Progenitor cell of endocrine pancreas (in vitro differentiated cells): ENCODE data around the gene ZFPM1. TPM values are rescaled to one million over a fixed set of nuclear protein-coding genes. Genes with fewer than 3 reads are reported as not detected.

Source experiments
- DNase-seq: peaks from one replicate; pipeline ENCODE4 v3.0.0; 2021; ENCODE audit warnings: low spot score; ENCODE audit not compliant: unreplicated experiment
- H3K27ac Mint-ChIP-seq: 2 replicates; pipeline ENCODE4 v1.8.0; 2021; ENCODE audit warnings: mild to moderate bottlenecking, moderate library complexity, mixed read lengths
- H3K27me3 Mint-ChIP-seq: 2 replicates; pipeline ENCODE4 v1.8.0; 2021; ENCODE audit warnings: mixed read lengths
- H3K36me3 Mint-ChIP-seq: 2 replicates; pipeline ENCODE4 v1.8.0; 2022; ENCODE audit warnings: mixed read lengths; ENCODE audit not compliant: insufficient read depth
- H3K4me1 Mint-ChIP-seq: 2 replicates; pipeline ENCODE4 v1.8.0; 2021; ENCODE audit warnings: low read depth, mixed read lengths
- H3K4me3 Mint-ChIP-seq: 2 replicates; pipeline ENCODE4 v1.8.0; 2021; ENCODE audit warnings: low read depth, mild to moderate bottlenecking, moderate library complexity, mixed read lengths
- H3K9me3 Mint-ChIP-seq: 2 replicates; pipeline ENCODE4 v1.8.0; 2021; ENCODE audit warnings: low read depth, mixed read lengths
- total RNA-seq: library from RNA; stranded (reverse); gene quantifications from 2 replicates; pipeline ENCODE4 v1.2.1, GENCODE V29; 2021
- TF ChIP-seq, protein P1 (sequence below): fragments of 200-600 bp; sonication (generic); IDR thresholded peaks from one replicate; pipeline ENCODE4 v1.5.0; 2021; ENCODE audit warnings: antibody characterized with exemption, mild to moderate bottlenecking; ENCODE audit not compliant: unreplicated experiment

ZFPM1 gene
- total RNA-seq, 1 donor from 2014 or later, result 90.6 TPM

- H3K27ac Mint-ChIP-seq, result no peak overlapping the region
- no peaks in the 10 kb centered on the region for H3K9me3 Mint-ChIP-seq
- no peak for DNase-seq
- no peak overlapping the region for H3K4me3 Mint-ChIP-seq
- TF ChIP-seq, protein P1, sequence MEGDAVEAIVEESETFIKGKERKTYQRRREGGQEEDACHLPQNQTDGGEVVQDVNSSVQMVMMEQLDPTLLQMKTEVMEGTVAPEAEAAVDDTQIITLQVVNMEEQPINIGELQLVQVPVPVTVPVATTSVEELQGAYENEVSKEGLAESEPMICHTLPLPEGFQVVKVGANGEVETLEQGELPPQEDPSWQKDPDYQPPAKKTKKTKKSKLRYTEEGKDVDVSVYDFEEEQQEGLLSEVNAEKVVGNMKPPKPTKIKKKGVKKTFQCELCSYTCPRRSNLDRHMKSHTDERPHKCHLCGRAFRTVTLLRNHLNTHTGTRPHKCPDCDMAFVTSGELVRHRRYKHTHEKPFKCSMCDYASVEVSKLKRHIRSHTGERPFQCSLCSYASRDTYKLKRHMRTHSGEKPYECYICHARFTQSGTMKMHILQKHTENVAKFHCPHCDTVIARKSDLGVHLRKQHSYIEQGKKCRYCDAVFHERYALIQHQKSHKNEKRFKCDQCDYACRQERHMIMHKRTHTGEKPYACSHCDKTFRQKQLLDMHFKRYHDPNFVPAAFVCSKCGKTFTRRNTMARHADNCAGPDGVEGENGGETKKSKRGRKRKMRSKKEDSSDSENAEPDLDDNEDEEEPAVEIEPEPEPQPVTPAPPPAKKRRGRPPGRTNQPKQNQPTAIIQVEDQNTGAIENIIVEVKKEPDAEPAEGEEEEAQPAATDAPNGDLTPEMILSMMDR, result no peak
- peaks cover 28% of the 10 kb centered on the region for H3K4me1 Mint-ChIP-seq
- no peaks in the 10 kb centered on the region for H3K36me3 Mint-ChIP-seq
- no peaks in the 10 kb centered on the region for H3K27me3 Mint-ChIP-seq
These were observed 8.5 kb downstream of the ZFPM1 start for GRCh38 chr16:88461331-88462269.

- Mint-ChIP-seq H3K4me3 (no peak overlapping the region), H3K4me1 (peaks cover 30% of the 10 kb centered on the region), H3K9me3 (no peaks in the 10 kb centered on the region), H3K27ac (no peak overlapping the region), H3K36me3 (no peaks in the 10 kb centered on the region), H3K27me3 (no peaks in the 10 kb centered on the region)
- DNase-seq, result no peak
- TF ChIP-seq, protein P1, result no peak
These were observed 9.3 kb downstream of the ZFPM1 start for GRCh38 chr16:88462396-88462795.

GRCh38 chr16:88463411-88463810, 10.3 kb downstream of the ZFPM1 start:
- TF ChIP-seq, protein P1, result no peak
- peaks cover 31% of the 10 kb centered on the region for H3K4me1 Mint-ChIP-seq
- H3K27me3 Mint-ChIP-seq, result no peaks in the 10 kb centered on the region
- no peaks in the 10 kb centered on the region for H3K36me3 Mint-ChIP-seq
- DNase-seq, result no peak
- H3K4me3 Mint-ChIP-seq, result no peak overlapping the region
- no peaks in the 10 kb centered on the region for H3K9me3 Mint-ChIP-seq
- no peak overlapping the region for H3K27ac Mint-ChIP-seq

GRCh38 chr16:88464447-88465318, 11.6 kb downstream of the ZFPM1 start:
- Mint-ChIP-seq H3K9me3 (no peaks in the 10 kb centered on the region), H3K36me3 (no peaks in the 10 kb centered on the region), H3K4me3 (no peak overlapping the region), H3K27me3 (no peaks in the 10 kb centered on the region), H3K27ac (no peak overlapping the region), H3K4me1 (peaks cover 25% of the 10 kb centered on the region)
- TF ChIP-seq, protein P1, result no peak
- no peak for DNase-seq

- Mint-ChIP-seq H3K4me3 (no peak overlapping the region), H3K27me3 (no peaks in the 10 kb centered on the region), H3K27ac (no peak overlapping the region), H3K4me1 (peaks cover 22% of the 10 kb centered on the region), H3K36me3 (no peaks in the 10 kb centered on the region), H3K9me3 (no peaks in the 10 kb centered on the region)
- no peak for DNase-seq
- TF ChIP-seq, protein P1, result no peak
These were observed 12.4 kb downstream of the ZFPM1 start for GRCh38 chr16:88465387-88465983.
